ENCODE results near the gene GPANK1. TPM values are rescaled to one million over a fixed set of nuclear protein-coding genes. Genes with fewer than 3 reads are reported as not detected.
A peak's percentile ranks its signal among the peaks of the same experiment; 100 is the strongest.

The GPANK1 gene
- total RNA-seq, 1 donor from 2014 or later = 20.2 TPM

DNA sequence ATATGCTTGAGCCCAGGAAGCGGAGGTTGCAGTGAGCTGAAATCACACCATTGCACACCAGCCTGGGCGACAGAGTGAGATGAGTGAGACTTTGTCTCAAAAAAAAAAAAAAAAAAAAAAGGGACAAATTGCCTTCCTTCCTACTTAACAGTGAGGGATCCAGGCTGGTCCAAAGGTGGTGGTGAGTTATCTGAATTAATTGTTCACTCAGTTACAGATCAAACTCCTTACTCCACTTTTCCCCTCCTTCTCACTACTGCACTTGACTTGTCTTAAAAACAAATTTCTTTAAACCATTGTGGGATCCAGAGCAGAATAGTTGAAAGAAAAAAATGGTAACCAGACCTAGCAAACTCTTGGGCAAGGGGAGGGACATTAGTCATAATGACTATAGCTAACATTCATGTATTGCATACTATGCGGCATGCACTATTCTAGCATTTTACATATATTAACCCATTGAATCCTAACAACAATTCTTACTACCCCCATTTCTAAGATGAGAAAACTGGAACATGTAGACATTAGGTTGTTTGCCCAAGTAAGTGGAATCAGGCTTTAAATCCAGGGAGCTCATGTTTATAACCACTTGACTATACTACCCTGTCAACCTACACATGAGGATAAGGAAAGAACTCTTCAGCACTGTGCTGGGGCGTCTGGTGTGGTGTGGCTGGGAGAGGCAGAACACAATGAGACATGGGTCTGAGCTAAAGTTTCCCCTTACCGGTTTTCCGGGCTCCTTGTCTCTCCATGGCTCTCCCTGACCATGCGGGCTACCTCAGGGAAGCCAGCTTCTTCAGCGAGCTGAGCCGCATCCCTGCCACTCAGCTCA lies 1.5 kb downstream of the GPANK1 start:
- H3K27ac Mint-ChIP-seq = peak overlapping the region; percentile 99
- H3K9me3 Mint-ChIP-seq = no peaks in the 10 kb centered on the region
- H3K36me3 Mint-ChIP-seq = peaks cover 18% of the 10 kb centered on the region
- peaks cover 58% of the 10 kb centered on the region for H3K4me1 Mint-ChIP-seq (ENCODE audit: unreplicated experiment)
- DNase-seq (ENCODE audit: extremely low spot score, unreplicated experiment) = no peak
- H3K4me3 Mint-ChIP-seq = peak overlapping the region; percentile 99
- TF ChIP-seq, protein P1, sequence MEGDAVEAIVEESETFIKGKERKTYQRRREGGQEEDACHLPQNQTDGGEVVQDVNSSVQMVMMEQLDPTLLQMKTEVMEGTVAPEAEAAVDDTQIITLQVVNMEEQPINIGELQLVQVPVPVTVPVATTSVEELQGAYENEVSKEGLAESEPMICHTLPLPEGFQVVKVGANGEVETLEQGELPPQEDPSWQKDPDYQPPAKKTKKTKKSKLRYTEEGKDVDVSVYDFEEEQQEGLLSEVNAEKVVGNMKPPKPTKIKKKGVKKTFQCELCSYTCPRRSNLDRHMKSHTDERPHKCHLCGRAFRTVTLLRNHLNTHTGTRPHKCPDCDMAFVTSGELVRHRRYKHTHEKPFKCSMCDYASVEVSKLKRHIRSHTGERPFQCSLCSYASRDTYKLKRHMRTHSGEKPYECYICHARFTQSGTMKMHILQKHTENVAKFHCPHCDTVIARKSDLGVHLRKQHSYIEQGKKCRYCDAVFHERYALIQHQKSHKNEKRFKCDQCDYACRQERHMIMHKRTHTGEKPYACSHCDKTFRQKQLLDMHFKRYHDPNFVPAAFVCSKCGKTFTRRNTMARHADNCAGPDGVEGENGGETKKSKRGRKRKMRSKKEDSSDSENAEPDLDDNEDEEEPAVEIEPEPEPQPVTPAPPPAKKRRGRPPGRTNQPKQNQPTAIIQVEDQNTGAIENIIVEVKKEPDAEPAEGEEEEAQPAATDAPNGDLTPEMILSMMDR (conservative IDR thresholded peaks at IDR 0.05) = no peak
- H3K27me3 Mint-ChIP-seq = no peaks in the 10 kb centered on the region

DNA sequence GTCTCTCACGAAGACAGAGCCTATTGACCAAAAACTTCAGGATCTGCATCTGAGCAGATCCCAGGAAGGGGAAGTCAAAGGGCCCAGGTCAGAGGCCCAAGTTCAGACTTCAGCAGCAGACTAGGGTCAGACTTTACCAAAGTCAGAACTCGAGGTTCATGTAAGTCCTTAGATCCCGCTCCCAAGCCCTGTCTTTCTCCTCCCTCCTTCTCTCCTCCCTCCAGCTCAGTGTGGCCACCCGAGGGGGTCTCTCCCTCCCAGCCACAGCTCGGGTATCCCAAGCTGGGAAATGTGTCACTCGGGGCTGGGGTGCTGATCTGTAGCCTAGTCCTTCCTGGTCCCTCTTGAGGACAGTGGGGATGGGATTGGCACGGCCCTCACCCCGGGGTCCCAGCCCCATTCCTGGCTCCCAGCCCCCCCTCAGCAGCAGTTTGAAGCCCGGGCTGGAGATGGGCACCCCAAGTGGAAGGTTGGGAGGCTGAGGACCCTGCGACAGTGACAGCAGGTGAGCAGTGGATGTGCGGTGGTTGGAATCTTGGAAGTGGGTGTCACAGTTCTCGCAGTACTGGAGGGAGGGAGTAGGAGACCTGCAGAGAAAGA lies 2.6 kb downstream of the GPANK1 start:
- Mint-ChIP-seq H3K4me1 (ENCODE audit: unreplicated experiment) (peaks cover 59% of the 10 kb centered on the region), H3K9me3 (no peaks in the 10 kb centered on the region), H3K27ac (no peak overlapping the region), H3K27me3 (no peaks in the 10 kb centered on the region), H3K4me3 (peak overlapping the region; percentile 47), H3K36me3 (peaks cover 20% of the 10 kb centered on the region)
- TF ChIP-seq, protein P1 (conservative IDR thresholded peaks at IDR 0.05) = no peak
- no peak for DNase-seq (ENCODE audit: extremely low spot score, unreplicated experiment)

DNA sequence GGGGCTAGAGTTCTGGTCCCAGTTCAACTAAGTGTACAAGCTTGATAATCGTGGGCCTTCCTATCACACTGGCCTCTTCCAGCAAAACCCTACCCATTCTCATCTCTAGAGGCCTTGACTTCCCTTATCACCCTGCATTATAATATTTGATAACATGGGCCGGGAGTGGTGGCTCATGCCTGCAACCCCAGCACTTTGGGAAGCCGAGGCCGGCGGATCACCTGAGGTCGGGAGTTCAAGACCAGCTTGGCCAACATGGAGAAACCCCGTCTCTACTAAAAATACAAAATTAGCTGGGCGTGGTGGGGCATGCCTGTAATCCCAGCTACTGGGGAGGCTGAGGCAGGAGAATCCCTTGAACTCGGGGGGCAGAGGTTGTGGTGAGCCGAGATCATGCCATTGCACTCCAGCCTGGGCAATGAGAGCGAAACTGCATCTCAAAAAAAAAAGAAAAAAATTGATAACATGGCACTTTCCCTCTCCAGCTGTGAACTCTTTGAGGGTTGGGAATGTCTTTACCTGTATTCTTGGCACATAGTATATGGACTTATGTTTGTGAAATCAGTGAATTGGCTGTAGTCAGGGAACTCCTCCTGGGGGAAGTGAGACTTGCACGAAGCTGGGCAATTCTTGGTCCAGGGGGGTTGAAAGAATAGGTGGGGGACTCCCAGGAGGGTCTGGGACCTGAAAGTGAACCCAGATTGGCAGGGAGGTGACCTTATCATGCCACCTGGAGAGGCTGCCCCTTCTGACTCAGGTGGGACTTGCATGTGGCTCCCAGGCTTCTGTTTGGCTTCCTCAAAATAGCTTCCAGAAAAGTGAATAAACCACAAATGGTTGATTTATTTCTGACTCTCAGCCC lies 3.3 kb downstream of the GPANK1 start:
- Mint-ChIP-seq H3K27ac (peak overlapping the region; percentile 89), H3K4me1 (ENCODE audit: unreplicated experiment) (peaks cover 55% of the 10 kb centered on the region), H3K36me3 (peaks cover 21% of the 10 kb centered on the region), H3K27me3 (no peaks in the 10 kb centered on the region), H3K4me3 (peak overlapping the region; percentile 93), H3K9me3 (no peaks in the 10 kb centered on the region)
- DNase-seq (ENCODE audit: extremely low spot score, unreplicated experiment) = no peak
- TF ChIP-seq, protein P1 (conservative IDR thresholded peaks at IDR 0.05) = no peak

DNA sequence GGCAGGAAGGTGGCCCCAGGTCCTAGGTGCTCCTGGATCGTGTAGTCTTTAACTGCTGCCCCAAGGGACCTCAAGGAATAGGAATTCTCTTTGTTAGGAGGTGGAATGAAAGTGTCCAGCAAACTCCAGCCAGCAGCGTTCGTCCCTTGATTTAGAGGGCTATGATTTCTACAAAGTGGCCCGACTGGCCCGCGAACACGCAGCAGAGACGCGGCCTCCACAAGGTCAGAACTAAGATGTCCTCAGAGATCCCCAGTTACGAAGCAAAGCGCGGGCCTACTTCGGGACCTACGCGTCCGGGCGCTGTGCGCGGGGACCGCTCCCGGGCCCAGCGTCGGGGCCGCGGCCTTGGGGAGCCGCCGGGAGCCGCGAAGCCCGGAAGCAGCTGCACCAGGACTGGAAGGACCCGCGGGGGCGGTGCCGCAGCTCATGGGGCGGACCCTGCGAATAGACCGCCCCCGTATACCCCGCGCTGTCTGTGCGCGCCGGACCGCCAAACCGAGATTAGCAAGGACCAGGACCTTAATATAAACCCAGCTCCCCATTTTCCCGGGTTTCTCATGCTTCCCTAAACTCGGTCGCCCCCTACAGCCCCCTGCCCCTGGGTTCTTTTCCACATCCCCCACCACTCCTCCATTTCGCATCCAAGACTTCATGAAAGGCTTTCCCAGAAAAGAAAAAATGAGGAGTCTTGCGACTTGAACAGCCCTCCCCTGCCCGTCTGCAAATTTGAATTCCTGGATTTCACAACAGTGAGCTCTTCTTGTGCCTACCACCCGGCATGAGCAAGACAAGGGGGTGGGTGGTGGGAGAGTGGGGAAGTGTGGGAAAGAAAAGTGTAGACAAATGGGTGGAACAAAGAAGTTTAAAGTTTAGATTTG lies 4.2 kb downstream of the GPANK1 start, which contains the start of gene C6orf47:
C6orf47 (minus strand) TSS at position 398 of the 881 bp plus-strand sequence. CDS start 831 bp downstream, outside the sequence.
- Mint-ChIP-seq H3K4me1 (ENCODE audit: unreplicated experiment) (peaks cover 53% of the 10 kb centered on the region), H3K4me3 (peak within 1 kb of the TSS; percentile 93), H3K36me3 (peaks cover 27% of the 10 kb centered on the region), H3K27ac (peak within 1 kb of the TSS; percentile 90), H3K9me3 (no peaks in the 10 kb centered on the region), H3K27me3 (no peaks in the 10 kb centered on the region)
- TF ChIP-seq, protein P1 (conservative IDR thresholded peaks at IDR 0.05) = no peak
- DNase-seq (ENCODE audit: extremely low spot score, unreplicated experiment) = peak; percentile 84
